RKO (cell line): ENCODE measurements around the gene COX6B2.

ENCODE experiments used
- DNase-seq: peaks from one replicate; pipeline ENCODE4 v3.0.0-alpha.2; 2016; ENCODE audit warnings: low spot score

Gene COX6B2

GRCh38 chr19:55362174-55362989, 7.9 kb upstream of the COX6B2 start:
- no peak for DNase-seq

GRCh38 chr19:55360902-55361301, 6.4 kb upstream of the COX6B2 start:
- no peak for DNase-seq

GRCh38 chr19:55358943-55359908, 4.7 kb upstream of the COX6B2 start:
- DNase-seq: no peak

GRCh38 chr19:55358493-55358892, 4.0 kb upstream of the COX6B2 start:
- DNase-seq: no peak

GRCh38 chr19:55355213-55355821, 798 bp upstream of the COX6B2 start:
- DNase-seq: no peak

- DNase-seq: peak; percentile 45
These were observed 469 bp downstream of the COX6B2 start for GRCh38 chr19:55353803-55354697.

- no peak for DNase-seq
These were observed 1.1 kb downstream of the COX6B2 start for GRCh38 chr19:55353356-55353802.

- no peak for DNase-seq
These were observed 1.9 kb downstream of the COX6B2 start for GRCh38 chr19:55352549-55353145.

GRCh38 chr19:55352040-55352439, 2.5 kb downstream of the COX6B2 start:
- DNase-seq: no peak

- DNase-seq: no peak
These were observed 3.8 kb downstream of the COX6B2 start for GRCh38 chr19:55350620-55351315.

- DNase-seq: no peak
These were observed 6.0 kb downstream of the COX6B2 start for GRCh38 chr19:55348317-55349034.

- DNase-seq: no peak
These were observed 7.0 kb downstream of the COX6B2 start for GRCh38 chr19:55347442-55348009.

- no peak for DNase-seq
These were observed 7.6 kb downstream of the COX6B2 start for GRCh38 chr19:55346725-55347441.

- DNase-seq: no peak
These were observed 8.4 kb downstream of the COX6B2 start for GRCh38 chr19:55345818-55346724.

GRCh38 chr19:55345101-55345817, 9.3 kb downstream of the COX6B2 start:
- no peak for DNase-seq

GRCh38 chr19:55344444-55344843, 10.1 kb downstream of the COX6B2 start:
- DNase-seq: no peak
